NCI-H2196 (cell line): ENCODE measurements around the gene POFUT2.

Source experiments
- DNase-seq: peaks from one replicate; lab custom pipeline; 2025; ENCODE audit not compliant: unreplicated experiment; lab: John Stamatoyannopoulos, UW

The POFUT2 gene

DNA sequence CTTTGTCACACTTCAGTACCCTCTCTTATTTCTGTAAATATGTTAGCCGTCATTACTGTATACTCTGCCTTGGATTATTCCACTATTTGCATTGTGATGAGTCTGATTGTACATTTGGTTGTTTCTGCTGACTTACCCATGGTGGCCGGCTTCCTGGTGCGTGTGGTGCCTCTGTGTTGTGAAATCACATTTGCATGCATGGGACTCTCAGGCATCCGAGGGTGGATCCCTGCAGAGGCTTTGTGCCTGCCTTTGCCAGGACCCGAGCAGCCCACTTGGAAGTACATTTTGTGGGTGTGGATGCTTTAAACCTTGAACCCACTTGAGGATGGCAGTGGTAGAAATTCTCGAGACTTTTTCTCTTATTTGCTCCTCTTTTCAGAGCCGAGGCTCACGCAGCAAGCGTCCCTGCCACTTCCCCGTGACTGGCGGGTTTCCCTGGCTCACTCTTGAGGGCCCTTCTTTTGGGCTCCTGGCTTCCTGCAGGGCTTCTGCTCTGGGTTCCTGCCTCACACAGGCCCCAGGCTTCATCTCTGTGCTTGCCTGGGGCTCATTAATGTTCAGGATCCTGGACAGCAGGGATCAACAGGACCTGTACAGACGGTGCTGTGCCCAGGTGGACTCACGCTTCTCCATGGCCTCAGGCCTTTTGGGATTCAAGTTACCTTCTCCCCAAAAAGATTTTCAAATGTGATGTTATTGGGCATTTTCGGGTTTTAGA is 36.6 kb downstream of the POFUT2 start:
- DNase-seq = no peak

DNA sequence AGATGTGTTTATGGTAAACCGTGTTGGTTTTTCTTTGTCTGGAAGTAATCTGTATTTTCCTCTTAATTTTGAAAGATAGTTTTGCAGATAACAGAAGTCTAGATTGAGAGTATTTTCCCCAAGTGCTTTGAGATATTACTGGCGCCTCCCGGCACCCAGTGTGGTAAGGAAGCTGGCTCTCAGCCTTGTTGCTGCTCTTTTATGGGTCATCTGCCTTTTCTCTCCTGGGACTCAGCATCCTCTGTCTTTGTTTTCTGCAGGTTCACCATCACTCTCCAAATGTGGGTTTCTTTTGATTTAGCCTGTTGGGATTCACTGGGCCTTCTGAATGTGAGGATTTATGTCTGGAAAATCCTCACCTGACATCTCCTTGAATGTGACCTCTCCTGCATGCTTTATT is 37.4 kb downstream of the POFUT2 start:
- DNase-seq = no peak

DNA sequence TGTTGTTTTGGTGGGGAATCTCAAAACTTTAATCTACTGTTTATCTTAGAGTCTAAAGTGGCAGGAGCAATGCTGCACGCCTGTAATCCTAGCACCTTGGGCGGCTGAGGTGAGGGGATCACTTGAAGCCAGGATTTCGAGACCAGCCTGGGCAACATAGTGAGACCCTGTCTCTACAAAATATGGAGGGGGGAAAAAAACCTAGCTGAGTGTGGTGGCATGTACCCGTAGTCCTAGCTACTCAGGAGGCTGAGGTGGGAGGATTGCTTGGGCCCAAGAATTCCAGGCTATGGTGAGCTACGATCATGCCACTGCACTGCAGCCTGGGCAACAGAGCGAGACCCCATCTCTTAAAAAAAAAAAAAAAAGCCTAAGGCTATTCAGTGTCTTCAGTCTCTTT is 38.1 kb downstream of the POFUT2 start:
- no peak for DNase-seq

DNA sequence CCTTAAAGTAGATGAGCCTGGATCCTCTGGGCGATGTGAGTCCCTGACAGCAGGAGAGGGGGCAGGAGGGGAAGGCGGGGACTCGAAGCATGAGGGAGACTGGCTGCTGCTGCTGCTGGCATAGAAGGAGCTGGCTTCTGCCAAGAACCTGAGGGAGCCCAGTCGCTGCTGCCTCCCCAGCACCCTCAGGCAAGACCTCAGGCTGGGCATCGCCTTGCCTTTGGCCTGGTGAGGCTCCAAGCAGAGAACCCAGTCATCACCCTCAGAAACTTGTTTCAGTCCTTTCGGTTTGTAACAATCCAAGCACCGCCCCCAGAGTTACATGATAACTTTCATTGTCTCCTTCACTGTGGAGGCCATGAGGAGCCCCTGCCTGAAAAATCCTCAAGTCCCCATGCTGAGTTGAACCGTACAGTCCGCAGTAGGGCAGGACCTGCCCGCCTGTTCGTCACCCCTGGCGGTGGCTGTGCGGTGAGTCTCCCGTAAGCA is 38.8 kb downstream of the POFUT2 start:
- peak; percentile 50 for DNase-seq

DNA sequence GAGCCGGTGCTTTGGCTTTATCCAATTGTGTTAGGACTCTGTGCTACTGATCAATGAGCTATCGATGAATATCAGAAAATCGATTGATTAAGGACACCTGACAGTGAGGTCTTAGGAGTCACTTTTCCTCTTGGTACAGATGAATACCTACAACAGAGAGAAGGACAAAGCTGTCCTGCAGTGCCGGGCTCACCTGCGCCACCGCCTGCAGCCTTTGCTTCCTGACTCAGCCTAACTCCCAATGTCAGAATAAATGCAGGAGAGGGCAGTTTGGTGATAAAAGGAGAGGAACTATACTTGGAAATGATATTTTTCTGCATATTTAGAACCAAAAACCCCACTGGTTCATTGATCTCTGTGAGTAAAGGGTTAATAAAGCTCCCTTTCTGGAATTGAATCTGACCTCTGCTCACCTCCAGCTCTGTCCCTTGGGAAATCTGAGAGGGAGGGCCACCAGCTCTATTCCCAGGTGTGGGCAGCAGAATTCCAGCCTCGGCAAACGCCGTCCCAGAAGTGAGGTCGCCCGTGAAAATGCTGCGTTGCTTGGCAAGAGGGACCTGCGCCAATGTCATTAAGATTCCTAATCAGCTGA is 39.3 kb downstream of the POFUT2 start:
- DNase-seq = no peak

DNA sequence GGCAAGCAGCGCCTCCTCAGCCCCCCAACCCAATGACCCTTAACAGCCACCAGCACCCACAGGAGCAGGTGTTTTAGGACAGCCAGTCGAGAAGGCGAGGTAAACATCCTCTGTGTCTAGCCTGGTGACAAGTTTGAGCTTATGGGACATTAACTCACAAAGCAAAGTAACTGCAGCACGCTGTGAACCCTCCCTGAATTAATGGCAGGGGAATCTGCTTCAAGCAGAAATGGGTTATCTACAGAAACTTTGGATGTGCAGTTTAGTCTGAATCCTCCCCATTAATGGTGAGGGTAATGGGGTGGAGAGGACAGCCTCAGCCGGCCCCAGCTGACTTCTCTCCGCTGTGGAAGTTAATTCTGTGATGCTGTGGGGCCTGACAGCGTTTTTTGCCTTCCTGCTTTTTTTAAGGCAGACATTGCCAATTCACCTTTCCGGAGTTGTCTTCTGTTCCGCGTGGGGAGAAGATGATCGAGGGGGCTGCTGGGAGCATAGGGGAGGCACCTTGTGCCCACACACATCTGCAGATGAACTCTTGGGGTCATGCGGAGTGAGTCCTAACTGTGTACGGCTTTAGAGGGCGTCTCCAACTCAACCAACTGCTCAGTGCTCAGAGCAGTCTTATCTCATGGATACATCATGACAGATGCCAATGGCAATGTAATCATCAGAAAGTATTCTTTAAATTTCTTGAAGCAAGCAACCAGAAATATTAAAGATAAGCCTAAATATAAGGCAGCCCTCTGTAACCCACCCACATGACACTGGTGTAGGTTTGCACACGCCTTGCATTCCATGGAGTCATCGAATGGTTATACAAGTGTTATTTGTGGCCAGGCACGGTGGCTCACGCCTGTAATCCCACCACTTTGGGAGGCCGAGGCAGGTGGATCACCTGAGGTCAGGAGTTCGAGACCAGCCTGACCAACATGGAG is 41.0 kb downstream of the POFUT2 start:
- no peak for DNase-seq

DNA sequence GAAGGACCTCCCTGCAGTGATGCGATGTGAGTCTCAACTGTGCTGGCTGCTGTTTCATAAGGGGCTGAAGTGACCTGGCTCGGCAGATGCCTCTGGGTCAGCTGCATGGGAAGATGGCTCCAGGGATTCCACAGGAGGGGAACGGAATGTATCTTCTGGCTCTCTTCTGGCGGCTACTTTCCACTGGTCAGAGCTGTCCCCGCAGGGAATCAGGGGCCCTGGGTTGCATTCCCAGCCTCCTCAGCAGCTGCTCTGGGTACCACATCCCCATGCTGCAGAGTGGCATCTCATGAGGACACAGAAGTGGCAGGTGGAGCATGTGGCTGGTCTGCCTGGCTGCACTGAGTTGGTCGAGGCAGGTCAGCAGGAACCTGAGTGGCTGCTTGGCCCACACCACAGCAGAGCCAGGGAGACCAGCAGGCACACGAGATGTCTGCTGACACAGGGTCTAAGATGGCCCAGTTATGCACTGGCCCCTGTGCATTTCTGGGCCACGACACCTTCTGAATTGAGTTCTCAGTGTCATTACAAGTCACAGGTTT is 42.8 kb downstream of the POFUT2 start:
- no peak for DNase-seq

DNA sequence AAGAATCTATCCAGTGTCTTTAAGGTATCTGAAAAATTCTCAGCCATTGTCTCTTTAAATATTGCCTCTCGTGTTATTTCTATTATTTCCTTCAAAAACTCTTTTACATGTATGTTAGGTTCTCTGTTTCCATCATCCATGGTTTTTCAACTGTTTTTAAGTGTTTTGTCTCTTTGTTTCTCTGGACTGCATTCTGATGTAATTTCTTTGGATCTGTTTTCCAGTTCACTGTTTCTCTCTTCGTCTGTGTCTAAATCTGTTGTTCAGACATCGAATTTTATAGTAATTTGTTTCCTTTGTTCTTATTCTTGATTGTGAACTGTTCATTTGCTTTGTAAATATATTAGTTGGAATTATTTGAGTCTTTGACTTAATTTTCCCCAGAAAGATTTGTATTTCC is 44.1 kb downstream of the POFUT2 start:
- DNase-seq = no peak

DNA sequence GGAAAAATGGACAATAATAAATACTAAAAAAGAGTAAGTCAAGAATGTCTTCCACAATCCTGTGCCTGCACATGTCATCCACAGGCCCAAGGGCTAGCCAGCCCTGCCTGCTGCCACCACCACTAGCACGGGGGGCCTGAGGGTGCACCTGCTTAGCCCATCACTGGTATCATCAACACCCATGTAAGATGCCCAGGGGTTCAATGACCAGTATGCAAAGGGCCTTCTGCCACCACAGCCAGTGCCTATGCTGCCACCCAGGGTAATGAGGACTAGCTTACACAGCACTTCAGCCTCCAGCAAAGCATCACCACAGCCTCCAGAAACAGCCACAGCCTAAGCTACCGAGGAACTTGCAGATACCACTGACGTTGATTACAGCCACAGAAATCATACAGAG is 46.3 kb downstream of the POFUT2 start:
- DNase-seq = no peak

DNA sequence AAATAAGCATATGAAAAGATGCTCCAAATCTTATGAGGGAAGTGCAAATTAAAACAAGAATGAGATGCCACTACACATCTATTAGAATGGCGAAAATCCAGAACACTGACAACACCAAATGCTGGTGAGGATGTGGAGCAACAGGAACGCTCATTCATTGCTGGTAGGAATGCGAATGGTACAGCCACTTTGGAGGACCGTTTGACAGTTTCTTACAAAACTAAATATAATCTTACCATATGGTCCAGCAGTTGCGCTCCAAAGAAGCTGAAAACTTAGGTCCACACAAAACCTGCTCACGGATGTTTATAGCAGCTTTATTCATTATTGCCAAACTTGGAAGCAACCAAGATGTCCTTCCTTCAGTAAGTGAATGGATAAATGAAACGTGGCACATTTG is 50.3 kb downstream of the POFUT2 start:
- no peak for DNase-seq

DNA sequence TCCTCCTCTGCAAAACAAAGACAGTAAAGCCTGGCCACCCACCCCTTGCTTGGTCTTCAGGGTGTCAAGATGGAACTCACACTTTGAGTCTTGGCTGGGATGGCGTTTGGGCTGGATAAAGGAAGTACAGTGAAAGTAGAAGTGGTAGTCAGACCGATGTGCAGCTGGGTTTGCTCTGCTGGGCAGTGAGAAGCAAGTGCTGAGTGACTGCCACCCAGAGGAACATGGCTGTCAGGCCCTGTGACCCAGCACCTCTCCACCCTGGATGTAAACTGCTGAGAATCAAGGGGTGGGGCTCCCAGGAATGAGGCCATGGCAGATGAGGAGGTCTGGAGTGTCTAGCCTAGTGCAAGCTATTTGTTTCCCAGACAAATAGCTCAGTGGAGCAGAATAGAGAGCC is 51.2 kb downstream of the POFUT2 start:
- DNase-seq = no peak

DNA sequence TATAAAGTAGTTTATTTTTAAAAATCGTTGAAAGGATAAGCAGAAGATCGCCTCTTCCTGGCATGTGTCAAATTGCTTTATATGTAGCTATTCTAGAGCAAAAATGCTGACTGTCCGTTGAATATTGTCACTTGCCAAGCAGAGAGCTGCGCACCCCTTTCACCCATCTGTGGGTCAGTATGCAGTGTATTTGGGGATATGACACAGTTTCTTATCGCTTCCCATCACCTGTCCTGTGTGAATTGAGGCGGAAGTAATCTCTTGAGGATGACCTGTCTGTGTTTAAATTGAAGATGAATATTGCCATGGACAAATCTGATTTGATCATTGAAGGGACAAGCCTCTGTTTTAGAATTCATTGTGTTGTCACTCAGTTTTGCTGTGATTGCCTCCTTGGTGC is 52.2 kb downstream of the POFUT2 start:
- DNase-seq = no peak

DNA sequence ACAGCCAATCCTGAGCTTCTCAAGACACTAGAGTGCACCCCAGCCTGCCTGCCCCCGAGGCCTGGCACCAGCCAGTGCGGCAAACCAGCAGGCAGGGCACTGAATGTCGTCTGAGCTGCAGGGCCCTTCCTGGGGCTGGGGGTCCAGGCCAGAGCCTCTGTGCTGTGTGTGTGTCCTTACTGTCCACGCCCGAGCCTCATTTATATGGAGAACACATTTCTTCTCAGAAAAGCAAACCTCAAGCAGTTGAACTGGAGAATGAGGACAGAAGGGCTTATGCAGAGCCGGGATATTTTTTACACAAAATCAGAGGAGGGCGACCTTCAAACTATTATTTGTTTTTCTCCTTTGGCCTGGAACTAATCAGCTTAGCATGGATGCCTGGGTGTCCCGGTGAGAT is 52.7 kb downstream of the POFUT2 start:
- DNase-seq = no peak

DNA sequence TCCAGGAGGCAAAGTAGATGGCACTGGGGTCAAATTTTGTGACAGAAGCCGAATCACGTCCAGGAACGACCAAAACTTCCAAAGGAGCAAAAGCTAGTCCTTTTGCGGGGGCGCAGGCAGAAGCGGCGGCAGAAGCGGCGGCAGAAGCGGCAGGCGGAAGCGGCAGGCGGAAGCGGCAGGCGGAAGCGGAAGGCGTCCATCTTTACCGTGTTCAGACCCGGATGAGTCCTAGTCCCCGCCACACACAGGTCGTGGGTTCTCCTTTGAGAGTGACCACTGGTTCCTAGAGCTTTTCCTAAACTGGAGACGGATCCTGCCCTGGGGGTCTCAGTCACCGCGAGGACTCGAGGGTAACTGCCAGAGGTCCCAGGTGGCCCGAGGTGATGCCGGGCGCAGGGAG is 53.6 kb downstream of the POFUT2 start:
- DNase-seq = no peak

DNA sequence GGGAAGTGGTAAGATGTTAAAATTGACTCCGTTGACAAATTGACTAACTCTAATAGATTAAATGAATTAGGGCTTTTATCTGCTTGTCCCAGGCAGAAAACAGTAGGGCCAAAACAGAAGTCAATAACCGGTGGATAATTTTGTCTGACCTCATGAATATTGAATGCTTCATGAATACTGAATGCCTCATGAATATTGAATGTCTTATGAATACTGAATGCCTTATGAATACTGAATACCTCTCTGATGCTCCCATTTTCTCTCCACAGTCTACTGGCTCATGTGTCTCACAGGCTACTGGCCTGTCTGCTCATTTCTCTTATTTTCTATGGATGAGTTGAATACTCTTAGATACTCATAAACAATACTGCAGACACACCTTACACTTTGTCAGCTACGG is 56.0 kb downstream of the POFUT2 start:
- DNase-seq = no peak

DNA sequence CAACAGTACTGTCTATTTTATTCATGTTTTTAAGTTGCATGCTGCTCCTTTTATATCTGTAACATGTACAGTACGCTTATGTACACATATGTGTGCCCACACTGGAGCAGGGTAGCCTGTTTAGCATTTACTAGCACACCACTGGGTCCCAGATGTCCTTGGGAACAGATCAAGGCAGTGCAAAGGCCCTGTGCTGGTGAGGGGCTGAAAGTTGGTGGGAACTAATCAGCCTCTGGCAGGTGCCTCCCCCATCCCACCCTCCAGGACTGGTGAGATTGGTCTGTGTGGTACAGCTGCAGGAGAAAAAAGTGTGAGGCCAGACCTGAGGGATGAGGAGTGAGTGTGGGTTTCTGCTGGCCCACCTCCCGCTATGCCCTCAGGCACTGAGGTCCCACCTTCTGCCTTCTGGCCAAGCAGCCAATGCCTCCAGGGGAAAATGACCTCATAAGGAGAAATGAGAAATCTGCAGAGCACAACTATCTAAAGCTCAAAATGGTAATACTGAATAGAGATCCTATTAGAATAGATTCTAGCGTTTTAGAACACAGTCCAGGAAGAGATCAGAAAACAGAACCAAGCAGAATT is 58.9 kb downstream of the POFUT2 start:
- no peak for DNase-seq

DNA sequence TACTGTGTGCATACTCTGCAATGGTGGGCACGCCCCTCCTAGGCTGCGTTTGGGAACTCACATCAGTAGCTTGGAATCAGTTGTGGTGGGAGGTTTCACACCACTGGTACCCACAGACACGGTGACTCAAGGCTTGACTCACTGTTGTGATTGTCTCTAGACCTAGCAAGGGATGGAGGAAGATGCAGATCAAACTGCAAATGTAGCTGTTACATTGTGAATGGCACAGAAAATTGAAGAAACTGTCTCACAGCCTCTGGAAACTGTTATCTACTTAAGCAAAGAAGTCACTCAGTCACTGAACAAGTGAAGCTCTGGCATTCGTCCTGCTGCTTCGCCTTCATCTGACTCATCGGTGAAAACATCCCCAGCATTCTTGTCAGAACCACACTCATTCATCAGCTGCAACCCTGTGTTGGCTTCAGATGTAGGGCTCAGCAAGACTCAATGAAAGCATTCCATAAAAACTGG is 59.5 kb downstream of the POFUT2 start:
- no peak for DNase-seq

DNA sequence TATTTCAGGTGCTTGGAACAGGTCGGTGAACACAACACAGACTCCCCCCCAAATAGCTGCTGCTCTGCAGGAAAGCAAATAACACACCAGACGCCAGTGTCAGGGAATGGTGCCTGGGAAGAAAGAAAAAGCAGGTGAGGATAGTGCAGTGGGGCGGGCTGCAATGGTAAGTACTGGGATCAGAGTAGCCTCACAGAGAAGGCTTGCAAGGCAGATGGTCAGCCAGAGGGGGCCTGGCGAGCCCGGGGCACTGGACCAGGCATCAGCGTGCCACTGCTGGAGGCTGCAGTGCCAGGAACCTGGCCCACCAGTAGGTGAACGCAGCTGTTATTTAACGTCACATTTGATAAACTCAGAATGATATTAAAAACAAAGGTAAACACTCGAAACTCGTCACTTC is 60.0 kb downstream of the POFUT2 start:
- no peak for DNase-seq

DNA sequence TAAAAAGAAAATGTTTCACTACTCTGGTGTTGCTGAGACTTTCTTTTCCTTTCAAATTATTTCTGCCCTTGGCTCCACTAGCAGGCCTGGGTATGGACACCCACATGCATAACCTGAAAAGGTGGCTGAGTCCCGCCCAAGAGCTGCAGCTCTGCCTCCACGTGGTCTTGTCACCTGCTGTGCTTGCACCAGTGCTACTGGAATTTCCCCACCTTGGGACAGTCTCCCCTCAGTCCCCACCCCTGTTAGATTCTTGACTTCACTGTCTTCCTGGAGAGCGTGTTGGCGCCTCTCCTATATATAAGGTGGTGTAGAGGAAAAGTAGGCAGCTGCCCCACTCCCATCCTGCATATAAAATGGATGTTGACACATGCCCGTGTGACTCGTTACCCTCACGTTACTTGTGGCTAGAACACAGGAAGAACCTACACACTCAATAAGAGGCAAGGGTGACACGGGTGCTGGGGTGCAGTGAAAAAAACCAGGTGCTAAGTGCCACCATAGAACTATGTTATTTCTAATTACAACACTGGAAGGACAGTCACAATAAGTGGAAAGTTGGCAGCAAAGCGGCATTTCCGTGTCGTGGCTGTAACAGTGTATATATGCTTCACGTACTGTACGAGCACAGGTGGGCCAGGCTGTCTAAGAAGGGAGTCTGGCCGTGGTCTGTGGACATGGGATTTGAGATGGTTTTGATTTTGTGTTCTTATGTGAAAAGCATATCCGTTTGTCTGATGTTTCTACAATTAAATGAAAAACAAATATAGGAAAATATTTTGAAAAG is 61.0 kb downstream of the POFUT2 start:
- DNase-seq = no peak

DNA sequence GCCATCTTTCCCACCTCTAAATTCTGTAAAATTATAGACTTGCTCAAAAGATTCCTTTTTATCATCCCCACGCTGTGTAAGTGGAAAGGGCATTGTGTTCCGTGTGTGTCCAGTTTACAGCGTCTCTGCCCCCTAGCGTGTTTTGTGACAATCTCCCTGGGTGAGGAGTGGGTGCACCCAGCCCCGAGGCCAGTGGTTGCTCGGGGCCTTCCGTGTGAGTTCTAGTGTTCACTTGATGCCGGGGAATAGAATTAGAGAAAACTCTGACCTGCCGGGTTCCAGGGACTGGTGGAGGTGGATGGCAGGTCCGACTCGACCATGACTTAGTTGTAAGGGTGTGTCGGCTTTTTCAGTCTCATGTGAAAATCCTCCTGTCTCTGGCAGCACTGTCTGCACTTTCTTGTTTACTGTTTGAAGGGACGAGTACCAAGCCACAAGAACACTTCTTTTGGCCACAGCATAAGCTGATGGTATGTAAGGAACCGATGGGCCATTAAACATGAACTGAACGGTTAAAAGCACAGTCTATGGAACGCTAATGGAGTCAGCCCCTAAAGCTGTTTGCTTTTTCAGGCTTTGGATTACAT is 61.9 kb downstream of the POFUT2 start:
- DNase-seq = no peak
